GM18508 (cell line): ENCODE results near the gene LIMK1.
"Not testable (repeated sequence)": the region's sequence is repeated elsewhere in the genome, so short reads cannot be mapped to it uniquely, and the experiment has no call there.

Experiments
- ATAC-seq: cut with Tn5 transposase; IDR thresholded peaks from one replicate; pipeline ENCODE4 v1.9.1; 2021; ENCODE audit warnings: moderate number of reproducible peaks; ENCODE audit not compliant: insufficient read depth, unreplicated experiment

LIMK1 gene

GRCh38 chr7:74083117-74083876 is at the start of gene LIMK1:
Gene LIMK1 (plus strand): TSS chr7:74083804. CDS start chr7:74083991, 187 bp downstream.
- no peak for ATAC-seq

GRCh38 chr7:74037609-74038008 is 46.0 kb upstream of the LIMK1 start:
- no peak for ATAC-seq

GRCh38 chr7:74038194-74038961 is 45.2 kb upstream of the LIMK1 start:
- no peak for ATAC-seq

- ATAC-seq = no peak
Measured at GRCh38 chr7:74039337-74039736, 44.3 kb upstream of the LIMK1 start.

GRCh38 chr7:74040101-74040790 is 43.4 kb upstream of the LIMK1 start:
- ATAC-seq = no peak

GRCh38 chr7:74040791-74041520 is 42.6 kb upstream of the LIMK1 start:
- no peak for ATAC-seq

- no peak for ATAC-seq
Measured at GRCh38 chr7:74042746-74043522, 40.7 kb upstream of the LIMK1 start.

GRCh38 chr7:74043523-74043951 is 40.1 kb upstream of the LIMK1 start:
- ATAC-seq = no peak

GRCh38 chr7:74044366-74045350 is 38.9 kb upstream of the LIMK1 start:
- ATAC-seq = no peak

- ATAC-seq = not testable (repeated sequence)
Measured at GRCh38 chr7:74046581-74046980, 37.0 kb upstream of the LIMK1 start.

- no peak for ATAC-seq
Measured at GRCh38 chr7:74047804-74048380, 35.7 kb upstream of the LIMK1 start.

- no peak for ATAC-seq
Measured at GRCh38 chr7:74048999-74049599, 34.5 kb upstream of the LIMK1 start.

GRCh38 chr7:74049997-74050798 is 33.4 kb upstream of the LIMK1 start:
- no peak for ATAC-seq

- ATAC-seq = no peak
Measured at GRCh38 chr7:74051193-74051592, 32.4 kb upstream of the LIMK1 start.

- ATAC-seq = no peak
Measured at GRCh38 chr7:74051629-74052410, 31.8 kb upstream of the LIMK1 start.

- no peak for ATAC-seq
Measured at GRCh38 chr7:74052628-74053027, 31.0 kb upstream of the LIMK1 start.
